ENCODE data around the gene ZDHHC21.

- TF ChIP-seq PCBP2 (IDR thresholded peaks at IDR 0.05; ENCODE audit: low read depth, low read length, poor library complexity, severe bottlenecking) (no peak), RNF2 (IDR thresholded peaks at IDR 0.05) (no peak), KAT8 (IDR thresholded peaks at IDR 0.05; ENCODE audit: low read depth) (no peak), PHF8 (IDR thresholded peaks at IDR 0.05; ENCODE audit: borderline replicate concordance, low read length) (no peak), NFYB (IDR thresholded peaks at IDR 0.05; ENCODE audit: extremely low read depth, insufficient read length) (no peak), ARID4B (CRISPR knock-in tag; IDR thresholded peaks at IDR 0.05) (no peak), ZNF311 (CRISPR knock-in tag; IDR thresholded peaks at IDR 0.05) (no peak), IRF9 (tag; IDR thresholded peaks at IDR 0.05) (no peak), ERF (CRISPR knock-in tag; IDR thresholded peaks at IDR 0.05) (no peak)
- TF ChIP-seq, protein P1, sequence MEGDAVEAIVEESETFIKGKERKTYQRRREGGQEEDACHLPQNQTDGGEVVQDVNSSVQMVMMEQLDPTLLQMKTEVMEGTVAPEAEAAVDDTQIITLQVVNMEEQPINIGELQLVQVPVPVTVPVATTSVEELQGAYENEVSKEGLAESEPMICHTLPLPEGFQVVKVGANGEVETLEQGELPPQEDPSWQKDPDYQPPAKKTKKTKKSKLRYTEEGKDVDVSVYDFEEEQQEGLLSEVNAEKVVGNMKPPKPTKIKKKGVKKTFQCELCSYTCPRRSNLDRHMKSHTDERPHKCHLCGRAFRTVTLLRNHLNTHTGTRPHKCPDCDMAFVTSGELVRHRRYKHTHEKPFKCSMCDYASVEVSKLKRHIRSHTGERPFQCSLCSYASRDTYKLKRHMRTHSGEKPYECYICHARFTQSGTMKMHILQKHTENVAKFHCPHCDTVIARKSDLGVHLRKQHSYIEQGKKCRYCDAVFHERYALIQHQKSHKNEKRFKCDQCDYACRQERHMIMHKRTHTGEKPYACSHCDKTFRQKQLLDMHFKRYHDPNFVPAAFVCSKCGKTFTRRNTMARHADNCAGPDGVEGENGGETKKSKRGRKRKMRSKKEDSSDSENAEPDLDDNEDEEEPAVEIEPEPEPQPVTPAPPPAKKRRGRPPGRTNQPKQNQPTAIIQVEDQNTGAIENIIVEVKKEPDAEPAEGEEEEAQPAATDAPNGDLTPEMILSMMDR (IDR thresholded peaks at IDR 0.05 in 2 of 3, conservative IDR thresholded peaks at IDR 0.05 in 1 of 3; ENCODE audit: insufficient read depth in 2 of 3, low read depth in 1 of 3, low read length in 3 of 3): no peak
- TF ChIP-seq, protein P2, sequence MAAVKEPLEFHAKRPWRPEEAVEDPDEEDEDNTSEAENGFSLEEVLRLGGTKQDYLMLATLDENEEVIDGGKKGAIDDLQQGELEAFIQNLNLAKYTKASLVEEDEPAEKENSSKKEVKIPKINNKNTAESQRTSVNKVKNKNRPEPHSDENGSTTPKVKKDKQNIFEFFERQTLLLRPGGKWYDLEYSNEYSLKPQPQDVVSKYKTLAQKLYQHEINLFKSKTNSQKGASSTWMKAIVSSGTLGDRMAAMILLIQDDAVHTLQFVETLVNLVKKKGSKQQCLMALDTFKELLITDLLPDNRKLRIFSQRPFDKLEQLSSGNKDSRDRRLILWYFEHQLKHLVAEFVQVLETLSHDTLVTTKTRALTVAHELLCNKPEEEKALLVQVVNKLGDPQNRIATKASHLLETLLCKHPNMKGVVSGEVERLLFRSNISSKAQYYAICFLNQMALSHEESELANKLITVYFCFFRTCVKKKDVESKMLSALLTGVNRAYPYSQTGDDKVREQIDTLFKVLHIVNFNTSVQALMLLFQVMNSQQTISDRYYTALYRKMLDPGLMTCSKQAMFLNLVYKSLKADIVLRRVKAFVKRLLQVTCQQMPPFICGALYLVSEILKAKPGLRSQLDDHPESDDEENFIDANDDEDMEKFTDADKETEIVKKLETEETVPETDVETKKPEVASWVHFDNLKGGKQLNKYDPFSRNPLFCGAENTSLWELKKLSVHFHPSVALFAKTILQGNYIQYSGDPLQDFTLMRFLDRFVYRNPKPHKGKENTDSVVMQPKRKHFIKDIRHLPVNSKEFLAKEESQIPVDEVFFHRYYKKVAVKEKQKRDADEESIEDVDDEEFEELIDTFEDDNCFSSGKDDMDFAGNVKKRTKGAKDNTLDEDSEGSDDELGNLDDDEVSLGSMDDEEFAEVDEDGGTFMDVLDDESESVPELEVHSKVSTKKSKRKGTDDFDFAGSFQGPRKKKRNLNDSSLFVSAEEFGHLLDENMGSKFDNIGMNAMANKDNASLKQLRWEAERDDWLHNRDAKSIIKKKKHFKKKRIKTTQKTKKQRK (IDR thresholded peaks at IDR 0.05; ENCODE audit: borderline replicate concordance, low read depth, low read length): no peak
These were observed 38.3 kb downstream of the ZDHHC21 start for GRCh38 chr9:14654932-14655331.

All from K562 (cell line).